SU-DHL-6 (cell line): ENCODE results near the gene TULP4.

ENCODE experiments used
- H2AFZ ChIP-seq: fragments of 200-600 bp; sonication (generic); 2 replicates; pipeline ENCODE4 v1.6.1; 2014; ENCODE audit warnings: low read depth, mild to moderate bottlenecking, moderate library complexity, mixed read lengths, antibody characterized with exemption, low read length; ENCODE audit not compliant: severe bottlenecking
- H3F3A ChIP-seq: fragments of 200-600 bp; shearing (Covaris generic); 2 replicates; pipeline ENCODE4 v1.6.0; 2016; ENCODE audit warnings: antibody characterized with exemption, mild to moderate bottlenecking; ENCODE audit not compliant: insufficient read depth
- H3K27ac ChIP-seq: fragments of 200-600 bp; sonication (generic); 2 replicates; pipeline ENCODE4 v1.5.1; 2016; ENCODE audit warnings: low read depth, mild to moderate bottlenecking, low read length, moderate library complexity, mixed read lengths
- H3K27me3 ChIP-seq: fragments of 200-600 bp; sonication (generic), shearing (Covaris generic); 2 replicates; pipeline ENCODE4 v1.6.0; 2014; ENCODE audit warnings: mild to moderate bottlenecking, low read length
- H3K36me3 ChIP-seq: fragments of 200-600 bp; sonication (generic); 2 replicates; pipeline ENCODE4 v1.6.1; 2014; ENCODE audit warnings: mild to moderate bottlenecking, low read length, mixed read lengths
- H3K4me2 ChIP-seq: fragments of 300-600, 200-600 bp; shearing (Covaris generic), sonication (generic); 2 replicates; pipeline ENCODE4 v1.6.0; 2014; ENCODE audit warnings: low read length, low read depth, mild to moderate bottlenecking; ENCODE audit not compliant: poor library complexity, severe bottlenecking
- H3K4me3 ChIP-seq: fragments of 200-600 bp; sonication (generic); 2 replicates; pipeline ENCODE4 v1.5.1; 2014; ENCODE audit warnings: antibody characterized with exemption, low read length, mild to moderate bottlenecking, mixed read lengths; ENCODE audit not compliant: insufficient read depth, poor library complexity, severe bottlenecking
- H3K79me2 ChIP-seq: fragments of 200-600 bp; sonication (generic); 2 replicates; pipeline ENCODE4 v1.6.1; 2014; ENCODE audit warnings: mild to moderate bottlenecking, low read length, moderate library complexity; ENCODE audit not compliant: insufficient read depth
- H3K9ac ChIP-seq: fragments of 200-600 bp; sonication (generic); 2 replicates; pipeline ENCODE4 v1.7.0; 2014; ENCODE audit warnings: mild to moderate bottlenecking, low read length
- H3K9me2 ChIP-seq: fragments of 200-600 bp; sonication (generic); replicated peaks from 2 replicates; pipeline ENCODE4 v1.6.1; 2014; ENCODE audit warnings: low read length; ENCODE audit not compliant: insufficient read depth
- H3K9me3 ChIP-seq: fragments of 200-600 bp; sonication (generic); 2 replicates; pipeline ENCODE4 v1.6.1; 2014; ENCODE audit warnings: low read length, mixed read lengths; ENCODE audit not compliant: insufficient read depth
- H4K20me1 ChIP-seq: fragments of 200-600 bp; sonication (generic); 2 replicates; pipeline ENCODE4 v1.6.1; 2014; ENCODE audit warnings: low read depth, mild to moderate bottlenecking, antibody characterized with exemption, low read length, moderate library complexity, mixed read lengths
- EZH2phosphoT487 ChIP-seq: fragments of 200-600 bp; sonication (generic), shearing (Covaris generic); conservative IDR thresholded peaks from 2 replicates; pipeline ENCODE4 v1.6.1; 2018; ENCODE audit warnings: mild to moderate bottlenecking, antibody characterized with exemption, low read length, moderate library complexity, mixed read lengths
- TF ChIP-seq, protein P1 (sequence below): fragments of 200-600 bp; sonication (generic); IDR thresholded peaks from one replicate; pipeline ENCODE4 v1.5.1; 2017; ENCODE audit warnings: antibody characterized with exemption, mild to moderate bottlenecking, low read length, moderate library complexity; ENCODE audit not compliant: insufficient read depth, poor library complexity, severe bottlenecking

TULP4 gene

DNA sequence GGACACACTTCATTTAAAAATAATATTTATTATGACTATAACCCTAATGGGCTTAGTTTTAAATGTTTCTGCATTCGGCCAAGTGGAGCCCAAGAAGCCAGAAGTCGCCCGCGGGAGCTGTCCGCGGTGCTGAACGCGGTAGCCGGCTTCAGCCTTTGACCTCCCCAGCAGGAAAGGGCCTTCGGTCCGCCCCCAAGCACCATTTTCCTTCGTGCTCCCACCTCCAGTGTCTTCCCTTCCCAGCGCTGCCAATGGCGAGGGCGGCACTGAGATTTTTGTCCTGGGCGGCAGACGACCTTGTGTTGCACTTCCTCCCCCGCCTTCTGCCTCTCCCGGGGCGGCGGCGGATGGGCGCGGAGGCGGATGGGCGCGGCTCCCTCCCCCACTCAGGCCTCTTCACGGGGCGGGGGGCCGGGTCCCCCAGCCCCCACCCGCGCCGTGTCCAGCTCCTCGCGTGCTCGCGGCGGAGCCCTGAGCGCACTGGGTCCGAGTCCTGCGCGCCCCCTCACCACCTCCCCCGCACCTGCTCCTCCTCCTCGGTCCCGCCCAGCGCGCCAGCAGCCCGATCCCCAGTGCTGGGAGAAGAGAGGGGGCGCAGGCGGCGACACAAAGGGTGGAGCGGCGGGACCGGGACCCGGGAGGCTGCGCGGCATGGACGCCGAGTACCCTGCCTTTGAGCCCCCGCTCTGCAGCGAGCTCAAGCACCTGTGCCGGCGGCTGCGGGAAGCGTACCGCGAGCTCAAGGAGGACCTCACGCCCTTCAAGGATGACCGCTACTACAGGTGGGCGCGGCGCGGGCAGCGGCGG, 224.0 kb downstream of the TULP4 start:
- no peak overlapping the region for H3K9ac ChIP-seq
- no peak overlapping the region for H3K4me2 ChIP-seq
- H3K27ac ChIP-seq: no peak overlapping the region
- no peaks in the 10 kb centered on the region for H4K20me1 ChIP-seq
- no peaks in the 10 kb centered on the region for H3K9me3 ChIP-seq
- H3K79me2 ChIP-seq: no peaks in the 10 kb centered on the region
- H3K27me3 ChIP-seq: no peaks in the 10 kb centered on the region
- no peak overlapping the region for H2AFZ ChIP-seq
- no peaks in the 10 kb centered on the region for H3F3A ChIP-seq
- no peak overlapping the region for H3K4me3 ChIP-seq
- no peaks in the 10 kb centered on the region for H3K36me3 ChIP-seq
- no peak for TF ChIP-seq EZH2phosphoT487
- TF ChIP-seq, protein P1, sequence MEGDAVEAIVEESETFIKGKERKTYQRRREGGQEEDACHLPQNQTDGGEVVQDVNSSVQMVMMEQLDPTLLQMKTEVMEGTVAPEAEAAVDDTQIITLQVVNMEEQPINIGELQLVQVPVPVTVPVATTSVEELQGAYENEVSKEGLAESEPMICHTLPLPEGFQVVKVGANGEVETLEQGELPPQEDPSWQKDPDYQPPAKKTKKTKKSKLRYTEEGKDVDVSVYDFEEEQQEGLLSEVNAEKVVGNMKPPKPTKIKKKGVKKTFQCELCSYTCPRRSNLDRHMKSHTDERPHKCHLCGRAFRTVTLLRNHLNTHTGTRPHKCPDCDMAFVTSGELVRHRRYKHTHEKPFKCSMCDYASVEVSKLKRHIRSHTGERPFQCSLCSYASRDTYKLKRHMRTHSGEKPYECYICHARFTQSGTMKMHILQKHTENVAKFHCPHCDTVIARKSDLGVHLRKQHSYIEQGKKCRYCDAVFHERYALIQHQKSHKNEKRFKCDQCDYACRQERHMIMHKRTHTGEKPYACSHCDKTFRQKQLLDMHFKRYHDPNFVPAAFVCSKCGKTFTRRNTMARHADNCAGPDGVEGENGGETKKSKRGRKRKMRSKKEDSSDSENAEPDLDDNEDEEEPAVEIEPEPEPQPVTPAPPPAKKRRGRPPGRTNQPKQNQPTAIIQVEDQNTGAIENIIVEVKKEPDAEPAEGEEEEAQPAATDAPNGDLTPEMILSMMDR: no peak
- H3K9me2 ChIP-seq: no peaks in the 10 kb centered on the region

- Histone ChIP-seq H3K27me3 (no peaks in the 10 kb centered on the region), H3K9ac (no peak overlapping the region), H3K79me2 (no peaks in the 10 kb centered on the region), H3K4me2 (no peak overlapping the region), H3K9me3 (no peaks in the 10 kb centered on the region), H3K36me3 (no peaks in the 10 kb centered on the region), H3K27ac (no peak overlapping the region), H4K20me1 (no peaks in the 10 kb centered on the region), H3F3A (no peaks in the 10 kb centered on the region), H3K4me3 (no peak overlapping the region), H3K9me2 (no peaks in the 10 kb centered on the region), H2AFZ (no peak overlapping the region)
- TF ChIP-seq, protein P1: no peak
- no peak for TF ChIP-seq EZH2phosphoT487
Measured at GRCh38 chr6:158536891-158537798, 224.9 kb downstream of the TULP4 start.

GRCh38 chr6:158538741-158539140, 226.5 kb downstream of the TULP4 start:
- Histone ChIP-seq H3K9ac (no peak overlapping the region), H3K9me3 (no peaks in the 10 kb centered on the region), H3K36me3 (no peaks in the 10 kb centered on the region), H3K9me2 (no peaks in the 10 kb centered on the region), H3F3A (no peaks in the 10 kb centered on the region), H3K4me2 (no peak overlapping the region), H3K27ac (no peak overlapping the region), H4K20me1 (no peaks in the 10 kb centered on the region), H3K27me3 (no peaks in the 10 kb centered on the region), H3K79me2 (no peaks in the 10 kb centered on the region), H3K4me3 (no peak overlapping the region), H2AFZ (no peak overlapping the region)
- TF ChIP-seq EZH2phosphoT487: no peak
- TF ChIP-seq, protein P1: no peak
